GM19467 (cell line): ENCODE data around the gene EIPR1.
"Not testable (repeated sequence)": the region's sequence is repeated elsewhere in the genome, so short reads cannot be mapped to it uniquely, and the experiment has no call there.

Experiments used
- ATAC-seq: cut with Tn5 transposase; IDR thresholded peaks from one replicate; pipeline ENCODE4 v1.9.1; 2021; ENCODE audit warnings: mild to moderate bottlenecking, moderate library complexity; ENCODE audit not compliant: unreplicated experiment

EIPR1 gene

GRCh38 chr2:3361518-3362389 lies 15.9 kb downstream of the EIPR1 start:
- no peak for ATAC-seq

- no peak for ATAC-seq
Measured at GRCh38 chr2:3357926-3358325, 19.7 kb downstream of the EIPR1 start.

- ATAC-seq: not testable (repeated sequence)
Measured at GRCh38 chr2:3357446-3357845, 20.2 kb downstream of the EIPR1 start.

- no peak for ATAC-seq
Measured at GRCh38 chr2:3356799-3357198, 20.8 kb downstream of the EIPR1 start.

- ATAC-seq: no peak
Measured at GRCh38 chr2:3355951-3356569, 21.6 kb downstream of the EIPR1 start.

- no peak for ATAC-seq
Measured at GRCh38 chr2:3354986-3355385, 22.6 kb downstream of the EIPR1 start.

- ATAC-seq: no peak
Measured at GRCh38 chr2:3349211-3349693, 28.4 kb downstream of the EIPR1 start.

- no peak for ATAC-seq
Measured at GRCh38 chr2:3348767-3349166, 28.9 kb downstream of the EIPR1 start.

- no peak for ATAC-seq
Measured at GRCh38 chr2:3345621-3346020, 32.0 kb downstream of the EIPR1 start.

- ATAC-seq: no peak
Measured at GRCh38 chr2:3344897-3345296, 32.7 kb downstream of the EIPR1 start.

GRCh38 chr2:3343012-3343411 lies 34.6 kb downstream of the EIPR1 start:
- no peak for ATAC-seq

- ATAC-seq: no peak
Measured at GRCh38 chr2:3342324-3342723, 35.3 kb downstream of the EIPR1 start.

GRCh38 chr2:3341336-3341735 lies 36.3 kb downstream of the EIPR1 start:
- ATAC-seq: no peak

- no peak for ATAC-seq
Measured at GRCh38 chr2:3340144-3340543, 37.5 kb downstream of the EIPR1 start.

GRCh38 chr2:3338340-3338739 lies 39.3 kb downstream of the EIPR1 start:
- ATAC-seq: no peak

GRCh38 chr2:3336844-3337243 lies 40.8 kb downstream of the EIPR1 start:
- ATAC-seq: no peak

- ATAC-seq: no peak
Measured at GRCh38 chr2:3334392-3335345, 42.9 kb downstream of the EIPR1 start.

- ATAC-seq: no peak
Measured at GRCh38 chr2:3332133-3332532, 45.5 kb downstream of the EIPR1 start.

- no peak for ATAC-seq
Measured at GRCh38 chr2:3329491-3329890, 48.1 kb downstream of the EIPR1 start.

GRCh38 chr2:3326871-3327270 lies 50.7 kb downstream of the EIPR1 start:
- ATAC-seq: no peak

- ATAC-seq: no peak
Measured at GRCh38 chr2:3326182-3326537, 51.5 kb downstream of the EIPR1 start.
